Heart left ventricle (tissue), 16 donors: ENCODE data around the gene TFAP2D. TPM values are rescaled to one million over a fixed set of nuclear protein-coding genes. Genes with fewer than 3 reads are reported as not detected.

ENCODE experiments used
- ATAC-seq, 4 donors: fragments of 200-7000 bp; cut with Tn5 transposase; one replicate each; pipeline ENCODE4 v1.9.1; 2020 to 2022; ENCODE audit warnings: moderate library complexity in 4 of 4, mild to moderate bottlenecking in 3 of 4, moderate number of reproducible peaks in 1 of 4
- DNase-seq, 5 donors: peaks; one replicate each; pipeline ENCODE4 v3.0.0-alpha.2; 2020
- H3K27ac ChIP-seq, 12 donors: fragments of 200-600 bp; sonication (generic) in 4 of 12; one replicate each; pipeline versions ENCODE4 v1.5.0 to v1.8.0; 2016 to 2022; ENCODE audit warnings: mild to moderate bottlenecking in 2 of 12
- H3K27me3 ChIP-seq, 9 donors: fragments of 200-600 bp; sonication (generic) in 2 of 9; one replicate each; pipeline versions ENCODE4 v1.5.1 to v1.8.0; 2016 to 2022; ENCODE audit warnings: mild to moderate bottlenecking in 3 of 9
- H3K36me3 ChIP-seq, 9 donors: fragments of 200-600 bp; sonication (generic) in 2 of 9; one replicate each; pipeline versions ENCODE4 v1.5.0 to v1.8.0; 2018 to 2022; ENCODE audit warnings: mild to moderate bottlenecking in 2 of 9
- H3K4me1 ChIP-seq, 12 donors: fragments of 200-600 bp; sonication (generic) in 4 of 12; one replicate each; pipeline versions ENCODE4 v1.5.0 to v1.8.0; 2016 to 2022; ENCODE audit warnings: mild to moderate bottlenecking in 3 of 12
- H3K4me3 ChIP-seq, 12 donors: fragments of 200-600 bp; sonication (generic) in 4 of 12; one replicate each; pipeline versions ENCODE4 v1.5.0 to v1.8.0; 2017 to 2022; ENCODE audit warnings: mild to moderate bottlenecking in 9 of 12, moderate library complexity in 4 of 12
- H3K9me3 ChIP-seq, 12 donors: fragments of 200-600 bp; sonication (generic) in 4 of 12; one replicate each; pipeline versions ENCODE4 v1.5.0 to v1.8.0; 2016 to 2022; ENCODE audit warnings: mild to moderate bottlenecking in 1 of 12
- POLR2A ChIP-seq, 2 donors: fragments of 450-650 bp; IDR thresholded peaks; one replicate each; pipeline ENCODE4 v1.6.1; 2017; ENCODE audit warnings: antibody characterized with exemption in 2 of 2, mild to moderate bottlenecking in 2 of 2, moderate library complexity in 2 of 2
- WGBS, 4 donors: extraction: QIAGEN DNeasy Blood & Tissue Kit in 2 of 4; methylation state at CpG; one replicate each; pipeline versions ENCODE4 v1.1.5 to v1.1.7; 2013 to 2018; 5-methylcytosine and 5-hydroxymethylcytosine counted together
- intact Hi-C, 10 donors: fragments of 100-400 bp; cut with DNase I; formaldehyde crosslinking; loops; one replicate each; pipeline versions ENCODE4 v1.11.1 to v1.14.2; 2022
- polyA plus RNA-seq, 2 donors: library from polyadenylated mRNA; stranded (reverse); fragments of 200-250 nt; gene quantifications; one replicate each; pipeline ENCODE4 v1.2.3, GENCODE V29; 2013
- total RNA-seq, 9 donors: library from RNA; depleted of rRNA in 2 of 9; stranded (reverse); fragments of >200 nt in 2 of 9; fragmentation: NEBNext Ultra II Directional in 3 of 9; extraction: Animal tissue kit (Norgen Biotek cat#: 25700) in 3 of 9; gene quantifications; one replicate each; pipeline versions ENCODE4 v1.1.0 to v1.2.4, GENCODE V29; 2016 to 2023
- TF ChIP-seq, protein P1 (sequence below), 12 donors: fragments of 200-600 bp; sonication (generic) in 4 of 12; IDR thresholded peaks; one replicate each; pipeline versions ENCODE4 v1.5.0 to v1.8.0; 2018 to 2022; ENCODE audit warnings: antibody characterized with exemption in 12 of 12, mild to moderate bottlenecking in 5 of 12
- donor health status: ischemic (EF 13 %, LVEDD 7.1; RV severe dilation, severe dysfunction).
- donor health status: healthy with polysubstance abuse.
- donor health status: DM: no; HTN: yes; CAD: no.
- donor health status: DM: no; HTN: no; CAD: no.
- donor health status: ischemic (EF 25% LVEDD 6.9; RV normal size, moderate dysfunction).
- donor health status: ischemic (EF 25% LVEDD 5.7; RV mildly dilated, moderate dysfunction).
- donor health status: healthy.
- donor health status: DM: yes; HTN: yes; CAD: no.
- donor health status: ischemic (EF 35%, LVEDD 5.7; RV mildly dilated, moderate dysfunction).
- donor health status: nonischemic (EF 11% LVEDD 7.7; RV severe dilation, severe dysfunction).
- donor health status: DM: yes; HTN: yes; CAD: no.
- donor health status: PGD.
- donor health status: ischemic (EF 29% LVEDD 5.4; RV normal size, mild dysfunction).
- donor health status: nonischemic (EF 23%, LVEDD 6.1; RV moderate dilation, normal function).

The TFAP2D gene
- total and polyA plus RNA-seq, 11 donors = not detected

DNA sequence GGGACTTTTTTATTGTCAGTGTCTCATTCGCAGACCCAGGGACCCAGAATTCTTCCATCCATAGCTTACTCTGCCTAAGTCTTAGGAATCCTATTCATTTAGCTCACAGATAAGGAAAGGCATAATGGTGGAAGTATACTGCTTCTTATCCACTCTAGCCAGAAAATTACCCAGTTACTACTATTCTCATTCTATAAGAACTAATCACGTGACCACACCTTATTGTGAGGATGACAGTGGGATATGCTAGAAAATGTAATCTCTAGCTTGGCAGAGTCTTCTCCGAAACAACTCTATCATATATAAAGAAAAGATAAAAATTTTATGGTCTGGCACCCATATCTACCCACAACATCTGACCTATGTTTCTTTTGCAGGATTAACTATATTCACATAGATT is 21.2 kb downstream of the TFAP2D start:
- Histone ChIP-seq H3K36me3 (no peaks in the 10 kb centered on the region), H3K4me1 (no peaks in the 10 kb centered on the region), H3K27me3 (no peaks in the 10 kb centered on the region), H3K9me3 (no peaks in the 10 kb centered on the region), H3K27ac (no peak overlapping the region), H3K4me3 (no peak overlapping the region)
- TF ChIP-seq POLR2A (IDR thresholded peaks at IDR 0.05) = no peak
- WGBS, 4 donors = 66 to 83% (median 72%) methylated on average over 3 of the region's 3 CpGs
- intact Hi-C loops = no loop called here
- DNase-seq = no peak
- no peak for ATAC-seq

DNA sequence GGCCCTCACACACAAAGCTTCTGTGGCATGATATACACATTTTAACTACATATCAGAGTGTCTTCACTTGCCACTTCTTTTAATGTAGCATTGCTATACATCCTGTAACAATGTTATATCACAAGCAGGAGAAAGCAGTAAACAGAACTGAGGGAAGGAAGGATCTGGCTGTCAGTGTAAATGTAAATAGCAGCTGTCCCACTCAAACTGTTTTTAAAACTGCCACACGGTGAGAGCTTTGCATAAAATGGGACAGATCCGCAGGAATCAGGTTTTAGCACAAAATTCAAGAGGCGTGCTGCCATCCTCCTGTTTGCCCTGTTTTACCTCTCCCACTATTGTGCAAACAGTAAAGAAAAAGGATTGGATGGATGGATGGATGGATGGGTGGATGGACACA is 28.8 kb downstream of the TFAP2D start:
- no peak overlapping the region for H3K27ac ChIP-seq
- DNase-seq = no peak
- no peaks in the 10 kb centered on the region for H3K9me3 ChIP-seq
- no peaks in the 10 kb centered on the region for H3K27me3 ChIP-seq
- H3K4me1 ChIP-seq = no peaks in the 10 kb centered on the region
- TF ChIP-seq, protein P1, sequence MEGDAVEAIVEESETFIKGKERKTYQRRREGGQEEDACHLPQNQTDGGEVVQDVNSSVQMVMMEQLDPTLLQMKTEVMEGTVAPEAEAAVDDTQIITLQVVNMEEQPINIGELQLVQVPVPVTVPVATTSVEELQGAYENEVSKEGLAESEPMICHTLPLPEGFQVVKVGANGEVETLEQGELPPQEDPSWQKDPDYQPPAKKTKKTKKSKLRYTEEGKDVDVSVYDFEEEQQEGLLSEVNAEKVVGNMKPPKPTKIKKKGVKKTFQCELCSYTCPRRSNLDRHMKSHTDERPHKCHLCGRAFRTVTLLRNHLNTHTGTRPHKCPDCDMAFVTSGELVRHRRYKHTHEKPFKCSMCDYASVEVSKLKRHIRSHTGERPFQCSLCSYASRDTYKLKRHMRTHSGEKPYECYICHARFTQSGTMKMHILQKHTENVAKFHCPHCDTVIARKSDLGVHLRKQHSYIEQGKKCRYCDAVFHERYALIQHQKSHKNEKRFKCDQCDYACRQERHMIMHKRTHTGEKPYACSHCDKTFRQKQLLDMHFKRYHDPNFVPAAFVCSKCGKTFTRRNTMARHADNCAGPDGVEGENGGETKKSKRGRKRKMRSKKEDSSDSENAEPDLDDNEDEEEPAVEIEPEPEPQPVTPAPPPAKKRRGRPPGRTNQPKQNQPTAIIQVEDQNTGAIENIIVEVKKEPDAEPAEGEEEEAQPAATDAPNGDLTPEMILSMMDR (IDR thresholded peaks at IDR 0.05) = no peak
- no peak for TF ChIP-seq POLR2A (IDR thresholded peaks at IDR 0.05)
- no peak for ATAC-seq
- no peak overlapping the region for H3K4me3 ChIP-seq
- intact Hi-C loops = no loop called here
- H3K36me3 ChIP-seq = no peaks in the 10 kb centered on the region
- WGBS, 4 donors = 44 to 48% (median 47%) methylated on average over 3 of the region's 3 CpGs

DNA sequence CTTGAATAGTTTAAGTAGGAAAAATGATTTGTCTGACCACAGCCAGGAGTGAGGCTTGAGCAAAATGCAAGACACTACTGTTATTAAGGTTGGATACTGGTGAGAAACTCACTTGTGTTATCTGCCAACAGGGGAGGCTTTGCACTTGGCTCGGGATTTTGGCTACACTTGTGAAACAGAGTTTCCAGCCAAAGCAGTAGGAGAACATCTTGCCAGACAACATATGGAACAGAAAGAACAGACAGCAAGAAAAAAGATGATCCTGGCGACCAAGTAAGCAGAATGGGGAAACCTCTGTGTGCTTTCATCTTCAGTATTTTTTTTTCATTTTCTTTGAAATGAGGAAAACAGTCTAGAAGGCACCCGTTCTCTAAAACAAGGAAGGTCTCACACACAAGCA is 31.6 kb downstream of the TFAP2D start:
- 55 to 59% (median 57%) methylated on average over 3 of the region's 3 CpGs for WGBS, 4 donors
- no peak for ATAC-seq
- H3K4me1 ChIP-seq = no peaks in the 10 kb centered on the region
- TF ChIP-seq POLR2A (IDR thresholded peaks at IDR 0.05) = no peak
- TF ChIP-seq, protein P1 (IDR thresholded peaks at IDR 0.05) = no peak
- H3K27me3 ChIP-seq = no peaks in the 10 kb centered on the region
- DNase-seq = no peak
- H3K9me3 ChIP-seq = no peaks in the 10 kb centered on the region
- no peak overlapping the region for H3K27ac ChIP-seq
- H3K4me3 ChIP-seq = no peak overlapping the region
- H3K36me3 ChIP-seq = no peaks in the 10 kb centered on the region
- intact Hi-C loops = no loop called here

DNA sequence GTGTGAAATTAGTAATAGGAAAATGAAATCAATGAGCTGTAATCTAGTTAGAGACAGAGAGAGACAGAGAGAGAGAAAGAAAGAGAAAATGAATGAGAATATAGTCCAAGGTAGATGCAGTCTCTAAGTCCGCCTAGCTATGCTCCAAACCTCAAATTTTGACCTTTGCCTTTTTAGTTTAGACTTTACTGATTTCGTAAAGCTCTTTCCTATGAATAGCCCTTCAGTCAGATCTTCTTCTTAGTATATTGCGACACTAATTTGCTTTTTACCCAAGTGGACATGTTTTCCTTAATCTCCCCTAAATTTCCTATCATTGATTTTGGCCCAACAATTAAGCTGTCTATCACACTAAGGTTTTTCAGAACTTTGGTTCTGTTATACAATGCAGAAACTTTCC is 49.5 kb downstream of the TFAP2D start:
- no peak for ATAC-seq
- no peak for DNase-seq
- H3K9me3 ChIP-seq = peaks cover 0 to 8% (median 4%) of the 10 kb centered on the region in 12 donors
- H3K36me3 ChIP-seq = no peaks in the 10 kb centered on the region
- intact Hi-C loops = no loop called here
- H3K27ac ChIP-seq = no peak overlapping the region
- no peak overlapping the region for H3K4me3 ChIP-seq
- H3K27me3 ChIP-seq = no peaks in the 10 kb centered on the region
- H3K4me1 ChIP-seq = no peaks in the 10 kb centered on the region
- TF ChIP-seq, protein P1 (IDR thresholded peaks at IDR 0.05) = no peak
- no peak for TF ChIP-seq POLR2A (IDR thresholded peaks at IDR 0.05)
- 75 to 78% (median 77%) methylated on average over 3 of the region's 3 CpGs for WGBS, 4 donors

DNA sequence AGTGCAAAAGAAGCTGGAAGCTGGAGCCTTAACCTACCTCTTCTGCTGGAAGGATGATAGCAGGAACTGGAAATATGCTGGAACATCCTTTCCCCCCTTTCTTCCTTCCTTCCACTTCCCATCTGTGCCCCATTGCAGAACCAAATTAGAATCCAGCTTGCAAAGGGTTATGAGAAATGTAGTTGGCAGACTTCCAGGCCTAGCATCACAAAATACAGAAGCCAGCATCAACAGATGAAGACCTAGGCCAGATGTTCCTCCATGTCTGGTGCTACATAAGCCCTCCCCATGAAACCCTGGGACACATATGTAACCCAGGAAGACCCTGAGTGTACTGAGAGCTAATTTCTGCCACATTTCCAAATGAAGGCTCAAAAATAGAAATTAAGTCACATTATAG is 65.4 kb downstream of the TFAP2D start:
- TF ChIP-seq POLR2A (IDR thresholded peaks at IDR 0.05) = no peak
- TF ChIP-seq, protein P1 (IDR thresholded peaks at IDR 0.05) = no peak
- Histone ChIP-seq H3K4me3 (no peak overlapping the region), H3K4me1 (no peaks in the 10 kb centered on the region), H3K27ac (no peak overlapping the region), H3K9me3 (no peaks in the 10 kb centered on the region), H3K36me3 (no peaks in the 10 kb centered on the region), H3K27me3 (no peaks in the 10 kb centered on the region)
- intact Hi-C loops = no loop called here
- DNase-seq = no peak
- ATAC-seq = no peak
